Naive thymus-derived CD4-positive, alpha-beta T cell (primary cell): Measurements from ENCODE around the gene CDNF. TPM values are rescaled to one million over a fixed set of nuclear protein-coding genes. Genes with fewer than 3 reads are reported as not detected.
"Not testable (repeated sequence)": the region's sequence is repeated elsewhere in the genome, so short reads cannot be mapped to it uniquely, and the experiment has no call there.

Source experiments
- ATAC-seq: fragments of 150-1000 bp; cut with Tn5 transposase; 2 replicates; pipeline ENCODE4 v1.10.0; 2021; ENCODE audit warnings: mild to moderate bottlenecking, moderate library complexity
- CTCF ChIA-PET: fragments of 350-600 bp; sonication (Branson Sonifier 250); formaldehyde crosslinking; loops from one replicate; lab custom pipeline; 2021; ENCODE audit warnings: antibody characterized with exemption; lab: Charles Lee
- POLR2A ChIA-PET: fragments of 350-600 bp; sonication (Branson Sonifier 250); formaldehyde crosslinking; loops from one replicate; lab custom pipeline; 2021; ENCODE audit warnings: antibody characterized with exemption, inconsistent platforms; lab: Charles Lee
- DNase-seq, 9 donors: peaks; one replicate each; pipeline versions ENCODE4 v3.0.0 to v3.0.0-alpha.2; 2020 to 2022; ENCODE audit warnings: mixed read lengths in 1 of 9
- H3K27ac ChIP-seq: one replicate; pipeline ENCODE4 v1.7.0; 2013; ENCODE audit warnings: mild to moderate bottlenecking, low read depth, low read length, moderate library complexity
- H3K27me3 ChIP-seq, 2 donors: one replicate each; pipeline ENCODE4 v1.7.0; 2013; ENCODE audit warnings: low read length in 2 of 2, mild to moderate bottlenecking in 2 of 2, moderate library complexity in 2 of 2; ENCODE audit not compliant: control insufficient read depth in 2 of 2, insufficient read depth in 2 of 2
- H3K36me3 ChIP-seq, 3 experiments: 1 replicate in 2 of 3; 2 replicates in 1 of 3; pipeline ENCODE4 v1.7.0; 2013; ENCODE audit warnings: low read length in 3 of 3, mild to moderate bottlenecking in 3 of 3, moderate library complexity in 1 of 3; ENCODE audit not compliant: insufficient read depth in 3 of 3, control insufficient read depth in 2 of 3
- H3K4me1 ChIP-seq, 2 donors: one replicate each; pipeline ENCODE4 v1.7.0; 2013; ENCODE audit warnings: low read length in 2 of 2, mild to moderate bottlenecking in 2 of 2, moderate library complexity in 1 of 2; ENCODE audit not compliant: control insufficient read depth in 2 of 2, insufficient read depth in 2 of 2
- H3K4me3 ChIP-seq: 2 replicates; pipeline ENCODE4 v1.7.0; 2013; ENCODE audit warnings: mild to moderate bottlenecking, low read length
- H3K9me3 ChIP-seq, 3 experiments: 1 replicate in 2 of 3; 2 replicates in 1 of 3; pipeline ENCODE4 v1.7.0; 2013; ENCODE audit warnings: low read length in 3 of 3; ENCODE audit not compliant: control insufficient read depth in 2 of 3
- H3K27ac Mint-ChIP-seq, 9 donors: one replicate each; pipeline ENCODE4 v1.8.0; 2020 to 2022; ENCODE audit warnings: mixed read lengths in 9 of 9, mild to moderate bottlenecking in 8 of 9, moderate library complexity in 5 of 9, inconsistent platforms in 2 of 9
- H3K27me3 Mint-ChIP-seq, 5 donors: one replicate each; pipeline ENCODE4 v1.8.0; 2021 to 2022; ENCODE audit warnings: mixed read lengths in 5 of 5, mild to moderate bottlenecking in 1 of 5
- H3K36me3 Mint-ChIP-seq, 5 donors: one replicate each; pipeline ENCODE4 v1.8.0; 2020 to 2022; ENCODE audit warnings: mixed read lengths in 5 of 5, mild to moderate bottlenecking in 3 of 5, inconsistent platforms in 1 of 5
- H3K4me1 Mint-ChIP-seq, 7 donors: one replicate each; pipeline ENCODE4 v1.8.0; 2020 to 2022; ENCODE audit warnings: mixed read lengths in 7 of 7, mild to moderate bottlenecking in 3 of 7, inconsistent platforms in 1 of 7
- H3K4me3 Mint-ChIP-seq, 10 donors: one replicate each; pipeline ENCODE4 v1.8.0; 2020 to 2022; ENCODE audit warnings: mild to moderate bottlenecking in 10 of 10, mixed read lengths in 10 of 10, moderate library complexity in 6 of 10, inconsistent platforms in 2 of 10
- H3K9me3 Mint-ChIP-seq, 11 donors: one replicate each; pipeline ENCODE4 v1.8.0; 2020 to 2022; ENCODE audit warnings: mixed read lengths in 11 of 11, mild to moderate bottlenecking in 4 of 11, inconsistent platforms in 1 of 11, moderate library complexity in 1 of 11
- intact Hi-C, 2 donors: fragments of 100-400 bp; cut with micrococcal nuclease; formaldehyde crosslinking; loops; one replicate each; pipeline ENCODE4 v1.15.1; 2023
- polyA plus RNA-seq, 2 donors: library from polyadenylated mRNA; unstranded; fragments of 300-500 nt; fragmentation: Illumina TruSeq; gene quantifications; one replicate each; pipeline ENCODE4 v1.2.3, GENCODE V29; 2021
- total RNA-seq, 6 experiments: library from RNA in 5 of 6; stranded (reverse) in 5 of 6; gene quantifications; 1 replicate in 5 of 6; 2 replicates in 1 of 6; pipeline ENCODE4 v1.2.3 and lab custom pipeline; 2021 to 2026

The CDNF gene
- total and polyA plus RNA-seq, 7 experiments from 2014 or later, result 1.0 to 8.4 (median 4.9) TPM

DNA sequence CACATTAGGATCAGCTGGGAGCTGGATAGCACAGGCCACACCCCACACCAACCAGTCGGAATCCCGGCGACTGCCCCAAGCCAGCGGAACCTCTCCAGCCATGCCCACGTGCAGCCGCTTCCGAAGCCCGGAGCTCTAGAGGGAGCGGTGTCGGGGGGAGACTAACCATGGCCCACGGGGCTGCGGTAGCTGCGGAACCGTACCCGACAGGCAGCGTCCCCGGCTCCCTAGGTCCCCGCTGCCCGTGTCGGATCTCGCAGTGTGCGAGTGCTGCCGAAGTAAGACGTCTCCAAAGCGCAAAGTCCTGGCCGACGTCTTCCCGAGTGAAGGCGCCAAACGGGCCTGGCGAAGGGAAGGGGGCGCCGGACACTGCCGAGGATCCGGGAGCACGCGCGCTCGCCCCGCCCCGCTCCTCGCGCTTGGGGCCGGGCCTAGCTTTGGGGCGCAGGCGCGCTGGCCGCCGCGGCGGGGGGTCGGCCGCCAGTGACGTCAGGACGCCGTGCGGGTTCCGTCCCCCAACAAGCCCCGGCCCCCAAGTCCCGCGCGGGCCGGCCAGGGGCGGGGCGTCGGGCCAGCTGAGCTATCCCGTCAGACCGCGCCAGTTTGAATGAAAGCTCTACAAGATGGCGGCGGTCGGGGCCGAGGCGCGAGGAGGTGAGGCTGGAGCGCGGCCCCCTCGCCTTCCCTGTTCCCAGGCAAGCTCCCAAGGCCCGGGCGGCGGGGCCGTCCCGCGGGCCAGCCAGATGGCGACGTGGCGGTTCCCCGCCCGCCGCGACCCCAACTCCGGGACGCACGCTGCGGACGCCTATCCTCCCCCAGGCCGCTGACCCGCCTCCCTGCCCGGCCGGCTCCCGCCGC lies 40.7 kb upstream of the CDNF start, which contains the start of gene SUV39H2:
Gene SUV39H2 (plus strand): TSS at position 601 of the 858 bp plus-strand sequence. CDS start 23 bp downstream, at position 624.
- ATAC-seq (peak; percentile 93), DNase-seq (peak; percentile 81 to 97 (median 87))
- Histone ChIP-seq H3K9me3 (no peaks in the 10 kb centered on the region), H3K4me3 (peak within 1 kb of the TSS; percentile 92), H3K27ac (peak within 1 kb of the TSS; percentile 87), H3K36me3 (peaks cover 0 to 5% (median 0%) of the 10 kb centered on the region in 3 experiments), H3K4me1 (peaks cover 4 to 7% of the 10 kb centered on the region in 2 donors), H3K27me3 (no peaks in the 10 kb centered on the region)
- intact Hi-C loops, result loop anchor here (1.0 to 10.0 kb wide), 18 partner anchors 26 to 1939 kb away; partner anchors contain the start of genes CDNF (in 2 of the 2), DCLRE1C (in 2 of the 2), HSPA14 (in 2 of the 2) and MEIG1 (in 2 of the 2)
- no peaks in the 10 kb centered on the region for H3K9me3 Mint-ChIP-seq
- peaks cover 7 to 46% (median 41%) of the 10 kb centered on the region in 7 donors for H3K4me1 Mint-ChIP-seq
- H3K36me3 Mint-ChIP-seq, result peaks cover 0 to 8% (median 0%) of the 10 kb centered on the region in 5 donors
- no peaks in the 10 kb centered on the region for H3K27me3 Mint-ChIP-seq
- POLR2A ChIA-PET, result interaction anchor here (0.8 to 2.8 kb wide), 9 partner anchors 20 to 321 kb away, joined by 3 to 28 read pairs (median 3); partner anchors contain the start of genes CDNF, DCLRE1C, HSPA14 and MSANTD7
- peak within 1 kb of the TSS; percentile 71 to 94 (median 91) for H3K27ac Mint-ChIP-seq
- peak within 1 kb of the TSS; percentile 92 to 97 (median 94) for H3K4me3 Mint-ChIP-seq
- CTCF ChIA-PET, result interaction anchor here (1.2 kb wide), 1 partner anchor 41 kb away, joined by 3 read pairs; the partner anchor contains the start of gene CDNF

DNA sequence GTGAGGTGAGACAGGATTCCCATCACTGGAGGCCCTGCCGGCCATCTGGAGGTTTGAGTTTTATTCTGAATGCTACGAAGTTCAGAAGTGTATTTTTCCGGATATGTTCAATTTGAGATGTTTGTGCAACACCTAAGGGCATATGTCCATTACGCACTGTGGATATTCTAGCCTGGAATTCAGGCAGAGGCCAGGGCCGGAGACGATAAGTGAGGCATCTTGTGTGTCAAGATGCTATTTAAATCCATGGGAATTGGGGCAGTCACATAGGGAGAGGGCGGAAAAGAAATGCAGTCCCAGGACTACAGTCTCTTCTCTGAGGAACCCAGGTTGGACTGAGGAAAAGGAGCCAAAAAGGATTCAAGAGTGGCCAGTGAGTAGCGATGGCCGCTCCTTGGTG lies 38.9 kb upstream of the CDNF start:
- Histone ChIP-seq H3K9me3 (no peaks in the 10 kb centered on the region), H3K36me3 (peaks cover 0 to 5% (median 0%) of the 10 kb centered on the region in 3 experiments), H3K27me3 (no peaks in the 10 kb centered on the region), H3K27ac (no peak overlapping the region), H3K4me3 (no peak overlapping the region), H3K4me1 (peaks cover 4 to 7% of the 10 kb centered on the region in 2 donors)
- H3K27ac Mint-ChIP-seq, result peak overlapping the region in 5 of 9 donors; percentile 29 to 91 (median 67)
- CTCF ChIA-PET, result interaction anchor here (0.9 kb wide), 1 partner anchor 10 kb away, joined by 3 read pairs; no protein-coding TSS in a partner anchor
- H3K4me1 Mint-ChIP-seq, result peaks cover 5 to 40% (median 35%) of the 10 kb centered on the region in 7 donors
- intact Hi-C loops, result loop anchor here (5.0 to 10.0 kb wide), 7 partner anchors 294 to 1941 kb away; partner anchors contain the start of genes PHYH (in 1 of the 2), PTER (in 1 of the 2), RSU1 (in 1 of the 2) and SEPHS1 (in 1 of the 2)
- H3K27me3 Mint-ChIP-seq, result no peaks in the 10 kb centered on the region
- H3K4me3 Mint-ChIP-seq, result peak overlapping the region; percentile 52 to 97 (median 94)
- ATAC-seq (no peak), DNase-seq (no peak)
- no peaks in the 10 kb centered on the region for H3K9me3 Mint-ChIP-seq
- H3K36me3 Mint-ChIP-seq, result peaks cover 0 to 1% (median 0%) of the 10 kb centered on the region in 5 donors
- POLR2A ChIA-PET, result interaction anchor here (1.7 kb wide), 1 partner anchor 39 kb away, joined by 3 read pairs; the partner anchor contains the start of genes CDNF, HSPA14 and MSANTD7

DNA sequence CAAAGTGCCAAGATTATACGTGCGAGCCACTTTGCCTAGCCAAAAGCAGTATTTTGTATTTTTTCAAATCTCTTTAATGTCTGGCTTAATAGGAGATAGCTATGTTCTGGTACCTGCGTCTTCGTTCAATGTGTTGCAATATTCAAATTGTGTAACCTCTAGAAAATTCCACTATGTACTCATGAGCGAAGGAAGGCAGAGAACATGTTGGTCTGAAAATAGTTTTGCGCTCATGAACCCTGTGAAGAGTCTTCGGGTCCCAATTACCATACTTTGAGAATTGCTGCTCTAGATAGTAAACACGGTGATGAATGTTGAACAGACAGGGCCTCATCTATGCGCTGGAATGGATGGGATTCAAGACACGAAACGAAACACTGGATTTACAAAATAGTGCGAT lies 38.1 kb upstream of the CDNF start:
- no peak for ATAC-seq
- H3K4me3 Mint-ChIP-seq, result peak overlapping the region in 3 of 10 donors; percentile 15 to 92 (median 25)
- CTCF ChIA-PET, result interaction anchor here (0.6 kb wide), 1 partner anchor 47 kb away, joined by 3 read pairs; no protein-coding TSS in a partner anchor
- Histone ChIP-seq H3K4me3 (no peak overlapping the region), H3K4me1 (peaks cover 4 to 7% of the 10 kb centered on the region in 2 donors), H3K36me3 (peaks cover 0 to 5% (median 0%) of the 10 kb centered on the region in 3 experiments), H3K27ac (no peak overlapping the region), H3K27me3 (no peaks in the 10 kb centered on the region), H3K9me3 (no peaks in the 10 kb centered on the region)
- DNase-seq, result no peak
- H3K9me3 Mint-ChIP-seq, result no peaks in the 10 kb centered on the region
- POLR2A ChIA-PET, result interaction anchor here (0.5 to 1.7 kb wide), 3 partner anchors 38 to 331 kb away, joined by 3 read pairs; partner anchors contain the start of genes CDNF, HSPA14 and MSANTD7
- H3K27me3 Mint-ChIP-seq, result no peaks in the 10 kb centered on the region
- peaks cover 0 to 5% (median 0%) of the 10 kb centered on the region in 5 donors for H3K36me3 Mint-ChIP-seq
- intact Hi-C loops, result loop anchor here (5.0 to 10.0 kb wide), 7 partner anchors 294 to 1941 kb away; partner anchors contain the start of genes PHYH (in 1 of the 2), PTER (in 1 of the 2), RSU1 (in 1 of the 2) and SEPHS1 (in 1 of the 2)
- H3K27ac Mint-ChIP-seq, result no peak overlapping the region
- H3K4me1 Mint-ChIP-seq, result peaks cover 4 to 38% (median 31%) of the 10 kb centered on the region in 7 donors

DNA sequence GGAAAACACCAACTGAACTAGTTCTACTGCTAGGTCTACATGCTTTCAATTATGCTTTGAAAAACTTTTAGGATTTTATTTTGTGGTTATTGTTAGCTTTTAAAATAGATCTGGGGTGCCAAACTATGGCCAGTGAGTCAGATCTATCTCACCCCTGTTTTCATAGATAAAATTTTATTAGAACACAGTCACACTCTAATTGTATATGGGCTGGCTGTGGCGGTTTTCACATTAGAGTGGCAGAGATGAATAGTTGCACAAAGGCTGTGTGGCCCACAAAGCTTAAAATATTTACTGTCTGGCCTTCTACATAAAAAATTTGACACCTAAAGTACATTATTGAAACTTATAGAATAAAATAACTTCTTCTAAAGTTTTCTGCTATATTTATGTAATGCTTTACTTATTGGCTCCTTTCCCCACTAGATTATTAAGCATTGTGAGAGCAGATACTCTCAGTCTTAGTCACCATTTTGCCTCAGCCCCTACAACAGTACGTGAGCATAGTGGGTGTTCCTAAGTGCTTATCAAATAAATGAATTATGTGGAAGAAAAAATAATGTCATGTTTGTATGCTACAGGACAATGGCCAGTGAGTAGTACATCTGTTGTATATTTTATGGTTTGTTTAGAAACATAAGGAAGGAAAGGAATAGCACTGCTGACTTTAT lies 35.4 kb upstream of the CDNF start:
- Mint-ChIP-seq H3K36me3 (peaks cover 0 to 17% (median 4%) of the 10 kb centered on the region in 5 donors), H3K27ac (no peak overlapping the region), H3K4me1 (peaks cover 2 to 23% (median 21%) of the 10 kb centered on the region in 7 donors), H3K4me3 (no peak overlapping the region), H3K27me3 (no peaks in the 10 kb centered on the region), H3K9me3 (no peaks in the 10 kb centered on the region)
- ChIA-PET CTCF (interaction anchor here (0.7 kb wide), 2 partner anchors 32 to 198 kb away, joined by 3 read pairs; no protein-coding TSS in a partner anchor), POLR2A (interaction anchor here (1.4 kb wide), 1 partner anchor 35 kb away, joined by 4 read pairs; the partner anchor contains the start of genes CDNF, HSPA14 and MSANTD7)
- Histone ChIP-seq H3K4me1 (peaks cover 0 to 7% of the 10 kb centered on the region in 2 donors), H3K27me3 (no peaks in the 10 kb centered on the region), H3K27ac (no peak overlapping the region), H3K4me3 (no peak overlapping the region), H3K9me3 (no peaks in the 10 kb centered on the region), H3K36me3 (peaks cover 0 to 17% (median 0%) of the 10 kb centered on the region in 3 experiments)
- ATAC-seq (no peak), DNase-seq (no peak)
- intact Hi-C loops, result loop anchor here in 1 of 2 donors (10.0 kb wide), 1 partner anchor 1562 kb away; the partner anchor contains the start of gene PTER

DNA sequence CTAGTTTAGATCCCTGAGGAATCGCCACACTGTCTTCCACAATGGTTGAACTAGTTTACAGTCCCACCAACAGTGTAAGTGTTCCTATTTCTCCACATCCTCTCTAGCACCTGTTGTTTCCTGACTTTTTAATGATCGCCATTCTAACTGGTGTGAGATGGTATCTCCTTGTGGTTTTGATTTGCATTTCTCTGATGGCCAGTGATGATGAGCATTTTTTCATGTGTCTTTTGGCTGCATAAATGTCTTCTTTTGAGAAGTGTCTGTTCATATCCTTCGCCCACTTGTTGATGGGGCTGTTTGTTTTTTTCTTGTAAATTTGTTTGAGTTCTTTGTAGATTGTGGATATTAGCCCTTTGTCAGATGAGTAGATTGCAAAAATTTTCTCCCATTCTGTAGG lies 27.0 kb upstream of the CDNF start:
- POLR2A ChIA-PET, H3K27ac Mint-ChIP-seq, H3K9me3 Mint-ChIP-seq, H3K4me1 ChIP-seq, H3K9me3 ChIP-seq, intact Hi-C loops, H3K27me3 Mint-ChIP-seq, H3K27me3 ChIP-seq, DNase-seq, H3K27ac ChIP-seq, H3K4me3 ChIP-seq, CTCF ChIA-PET, H3K4me3 Mint-ChIP-seq, ATAC-seq: not testable (repeated sequence)
- H3K4me1 Mint-ChIP-seq, result peaks cover 0 to 10% (median 3%) of the 10 kb centered on the region in 7 donors
- peaks cover 0 to 46% (median 0%) of the 10 kb centered on the region in 3 experiments for H3K36me3 ChIP-seq
- H3K36me3 Mint-ChIP-seq, result peaks cover 10 to 42% (median 24%) of the 10 kb centered on the region in 5 donors
